GM21381 (cell line): ENCODE measurements around the gene WDR27.

Experiments used
- ATAC-seq: cut with Tn5 transposase; IDR thresholded peaks from one replicate; pipeline ENCODE4 v1.9.1; 2021; ENCODE audit warnings: mild to moderate bottlenecking, moderate library complexity; ENCODE audit not compliant: unreplicated experiment

Gene WDR27

DNA sequence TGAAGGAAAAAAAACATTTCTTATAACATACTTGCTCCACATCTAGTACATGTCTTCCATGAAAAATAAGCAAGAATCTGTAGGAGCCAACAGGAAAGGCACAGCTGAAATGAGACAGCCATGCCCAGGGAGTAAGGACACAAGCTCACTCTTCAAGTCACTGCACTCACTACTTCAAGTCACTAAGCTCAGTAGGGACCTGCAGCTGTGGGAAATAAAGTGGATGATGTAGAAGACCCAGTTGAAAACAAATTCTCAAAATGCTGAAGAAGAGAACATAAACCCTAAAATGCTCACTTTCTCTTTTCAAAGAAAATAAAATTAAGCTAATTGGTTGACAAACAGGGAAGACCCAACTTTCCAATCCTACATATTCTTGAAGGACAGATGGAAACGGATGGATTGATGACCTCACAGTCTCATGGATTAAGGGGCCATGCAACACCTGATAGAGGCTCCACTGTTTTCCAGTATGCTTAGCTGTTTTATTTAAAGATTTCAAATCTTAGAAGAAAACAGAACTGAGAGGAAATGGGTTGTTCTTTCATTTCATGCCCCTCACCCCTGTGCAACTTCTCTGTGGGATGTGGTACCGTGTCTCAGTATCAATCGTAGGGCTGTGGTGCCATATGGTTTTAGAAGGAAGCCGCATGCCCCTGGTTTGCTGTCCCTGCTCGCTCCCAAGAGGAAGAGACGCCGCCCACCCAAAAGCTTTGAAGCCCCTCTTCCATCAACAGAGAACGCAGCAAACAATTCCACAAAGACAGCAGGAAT lies 133.3 kb downstream of the WDR27 start:
- ATAC-seq = peak; percentile 78

DNA sequence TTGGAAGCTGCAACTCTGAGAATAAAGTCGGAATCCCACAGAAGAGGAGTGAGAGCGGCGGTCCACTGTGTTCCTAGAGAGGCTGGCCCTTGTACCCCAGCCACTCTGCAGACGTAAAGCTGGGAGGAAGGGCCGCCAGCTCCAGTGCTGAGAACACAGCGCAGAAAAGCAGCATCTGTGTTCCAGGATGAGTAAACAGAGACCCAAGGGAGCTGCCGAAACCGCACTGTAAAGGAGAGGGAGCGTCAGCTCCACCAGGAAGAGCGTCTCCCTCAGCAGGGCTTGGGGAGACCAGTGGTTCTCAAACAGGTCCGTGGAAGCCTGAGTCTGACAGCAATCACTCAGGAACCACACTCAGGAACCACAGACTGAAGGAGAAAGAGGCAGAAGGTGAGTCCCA lies 134.0 kb downstream of the WDR27 start:
- no peak for ATAC-seq

DNA sequence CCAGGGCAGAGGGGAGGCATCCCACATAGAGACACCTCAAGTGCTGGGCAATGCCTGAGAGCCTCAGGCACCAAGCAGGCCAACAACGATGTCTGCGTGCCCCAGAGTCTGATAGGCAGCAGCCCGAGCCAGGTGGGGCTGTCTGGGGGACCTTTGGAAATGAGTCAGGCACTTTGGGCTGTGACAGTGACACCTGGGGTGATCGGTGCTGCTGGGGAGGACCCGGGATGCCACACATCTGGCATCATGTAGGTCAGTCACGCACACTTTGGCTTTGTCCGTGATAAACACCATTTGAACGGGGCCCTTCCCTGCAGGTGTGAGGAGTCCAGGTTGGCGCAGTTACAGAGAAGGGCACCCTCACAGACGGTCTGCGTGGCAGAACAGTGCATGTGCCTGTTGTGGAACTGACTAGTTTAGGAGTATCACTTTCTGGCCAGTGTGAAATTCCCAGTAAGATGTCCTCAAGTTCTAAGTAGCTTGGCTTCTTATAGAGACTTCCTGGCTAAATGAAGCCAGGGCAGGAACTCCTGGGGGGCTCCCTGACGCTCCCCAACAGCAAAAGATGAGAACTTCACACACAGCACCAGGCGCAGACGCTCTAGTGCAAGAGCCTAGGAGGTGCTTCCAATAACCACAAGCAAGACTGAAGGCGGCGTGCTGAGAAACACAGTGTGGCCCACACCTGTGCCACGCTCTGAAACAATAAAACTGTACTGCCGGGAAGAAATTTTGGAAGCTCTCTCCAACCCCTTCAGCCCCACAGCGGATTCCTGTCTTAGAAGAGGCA lies 134.7 kb downstream of the WDR27 start:
- no peak for ATAC-seq

DNA sequence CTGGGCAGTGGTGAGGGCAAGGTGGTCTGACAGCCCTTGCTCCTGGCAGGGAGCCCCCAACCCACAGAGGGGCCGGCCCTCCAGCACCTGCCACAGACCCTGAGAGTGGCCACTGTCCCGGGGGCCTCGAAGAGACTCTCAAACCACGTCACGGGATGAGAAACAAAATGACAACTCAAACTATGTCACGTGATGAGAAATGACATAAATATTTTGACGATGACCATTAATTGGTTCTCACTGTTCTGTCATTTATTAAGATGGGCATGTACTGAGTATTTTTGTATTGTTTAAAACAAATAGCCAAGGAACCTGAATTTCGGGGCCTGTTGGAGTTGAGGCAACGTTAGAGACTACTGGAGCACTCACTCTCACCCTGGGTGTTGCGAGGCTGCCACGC lies 135.5 kb downstream of the WDR27 start:
- ATAC-seq = no peak

DNA sequence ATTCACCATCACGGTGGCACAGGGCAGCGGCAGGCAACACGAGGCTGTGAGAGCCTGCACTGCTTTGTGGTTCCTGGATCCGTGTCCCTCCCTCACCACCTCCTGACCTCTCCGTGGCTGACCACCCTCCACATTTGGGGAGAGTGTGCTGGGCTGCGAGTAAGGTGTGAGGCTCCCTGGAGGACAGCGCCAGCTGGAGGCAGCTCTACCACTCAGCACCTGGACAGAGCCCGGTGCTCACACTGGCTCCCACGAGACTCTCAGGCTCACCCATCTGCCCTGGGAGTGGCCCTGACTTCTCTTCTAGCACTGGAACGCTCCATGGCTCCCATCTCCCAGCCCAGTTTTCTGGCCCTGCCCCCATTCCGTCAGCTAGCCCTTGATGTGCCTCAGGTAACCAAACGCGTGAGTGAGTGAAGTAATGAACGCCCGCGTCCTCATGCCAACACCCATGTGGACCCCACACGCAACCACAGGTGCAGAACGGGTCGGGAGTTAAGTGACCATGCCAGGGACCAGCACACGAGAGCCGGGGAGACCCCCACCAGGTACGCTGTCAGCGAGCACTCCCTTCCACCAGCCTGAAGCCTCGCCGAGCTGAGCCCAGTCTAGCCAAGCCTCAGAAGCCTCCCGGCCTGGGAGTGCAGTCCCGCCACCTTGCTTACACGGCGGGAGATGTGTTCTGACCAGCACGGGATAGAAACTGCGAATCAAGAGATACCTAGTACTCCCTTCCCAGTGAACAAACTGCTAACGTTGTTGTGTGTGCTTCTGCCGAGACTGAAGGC lies 137.2 kb downstream of the WDR27 start:
- no peak for ATAC-seq

DNA sequence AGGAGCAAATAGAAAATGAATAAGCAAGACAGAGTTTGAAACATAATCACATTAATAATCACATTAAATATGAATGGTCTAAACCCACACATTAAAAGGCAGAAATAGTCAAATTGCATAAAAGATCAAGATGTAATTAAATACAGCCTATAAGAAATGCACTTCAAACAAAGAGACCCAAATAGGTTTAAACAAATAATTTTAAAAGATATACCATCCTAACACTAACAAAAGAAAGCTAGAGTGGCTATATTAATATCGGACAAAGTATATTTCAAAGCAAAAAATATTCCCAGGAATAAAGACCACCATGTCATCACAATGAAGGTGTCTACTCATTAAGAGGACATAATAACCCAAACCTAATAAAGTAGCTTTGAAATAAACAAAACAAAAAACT lies 140.2 kb downstream of the WDR27 start:
- no peak for ATAC-seq

DNA sequence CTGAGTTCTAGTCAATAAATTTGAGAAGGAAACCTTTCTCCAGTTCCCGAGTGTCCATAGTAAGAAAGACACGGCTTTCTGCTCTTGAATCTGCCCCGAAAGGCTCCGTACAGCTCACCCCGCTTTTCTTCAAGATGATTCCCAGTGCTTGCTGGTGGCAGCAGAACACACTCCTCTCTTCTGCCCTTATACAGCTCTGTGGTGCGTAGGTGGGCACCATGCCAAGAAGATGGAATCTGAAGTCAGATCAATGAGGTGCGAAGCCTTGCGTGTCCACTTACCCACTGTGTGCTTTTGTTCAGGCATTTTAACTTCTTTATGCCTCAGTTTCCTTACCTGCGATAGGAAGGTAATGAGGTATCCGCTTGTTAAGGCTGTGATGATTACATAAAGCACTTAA lies 142.2 kb downstream of the WDR27 start:
- no peak for ATAC-seq

DNA sequence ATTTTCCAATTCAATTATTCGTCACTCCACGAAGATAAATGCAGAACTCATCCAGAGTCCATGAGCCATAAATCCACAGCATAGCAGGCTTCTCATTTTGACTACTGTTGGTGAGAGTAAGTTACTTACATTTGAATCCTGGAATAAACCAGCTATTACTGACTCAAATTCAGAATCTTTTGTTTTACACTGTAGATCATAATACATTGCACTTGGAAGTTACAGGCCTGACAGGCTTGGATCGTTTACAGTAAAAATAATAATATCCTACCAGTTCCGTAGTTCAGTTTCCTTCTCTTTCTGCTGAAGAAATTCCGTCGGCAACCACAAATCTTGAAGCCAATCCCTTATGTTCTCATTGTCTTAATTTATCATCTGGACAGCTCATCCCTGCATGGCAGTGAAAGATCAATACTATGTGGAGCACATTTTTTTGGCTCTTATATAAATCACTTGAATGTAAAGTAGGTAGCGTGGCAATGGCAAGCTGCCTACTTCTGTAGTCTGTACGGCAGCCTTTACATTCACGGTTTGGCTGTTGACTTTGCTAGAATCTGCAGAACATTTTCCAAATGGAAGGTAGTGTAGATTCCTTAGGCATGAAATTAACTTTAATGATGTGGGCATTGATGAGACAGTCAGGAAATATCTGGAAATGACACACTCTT lies 142.9 kb downstream of the WDR27 start:
- ATAC-seq = no peak

DNA sequence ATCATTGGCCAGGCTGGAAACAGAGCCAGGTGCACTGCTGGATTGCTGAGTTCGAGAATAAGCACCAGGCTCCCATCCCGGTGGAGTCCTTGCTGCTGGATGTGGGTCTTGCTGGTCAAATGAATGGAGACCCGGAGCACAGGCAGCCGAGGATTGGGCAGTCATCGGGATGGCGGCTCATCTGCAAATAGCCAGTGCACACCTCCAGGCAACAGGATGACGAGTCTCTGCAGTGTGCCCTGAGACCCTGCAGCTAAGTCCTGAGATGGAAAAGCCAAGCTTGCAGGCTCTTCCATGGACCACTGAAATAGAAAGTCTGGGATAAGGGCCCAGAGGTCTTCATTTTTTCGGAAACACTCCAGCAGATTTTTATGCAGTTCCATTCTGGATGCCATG lies 143.5 kb downstream of the WDR27 start:
- no peak for ATAC-seq

DNA sequence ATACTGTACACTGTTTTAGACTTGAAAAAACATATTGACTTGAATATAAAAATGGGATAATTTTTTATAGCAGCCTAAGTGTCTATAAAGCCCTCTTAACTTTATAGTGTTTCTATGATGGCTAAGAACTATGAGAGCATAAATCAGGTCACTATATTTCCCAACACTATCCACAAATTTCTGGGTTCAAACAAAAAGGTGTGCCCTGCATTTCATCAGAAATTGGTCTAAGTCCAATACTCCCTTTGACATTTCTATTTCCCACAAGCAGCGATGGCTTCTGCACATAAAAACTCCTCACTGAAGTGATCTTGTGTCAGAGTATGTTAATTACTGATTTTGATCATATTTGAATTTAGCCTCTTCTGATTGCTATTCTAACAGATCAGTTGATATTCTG lies 143.9 kb downstream of the WDR27 start:
- ATAC-seq = no peak

DNA sequence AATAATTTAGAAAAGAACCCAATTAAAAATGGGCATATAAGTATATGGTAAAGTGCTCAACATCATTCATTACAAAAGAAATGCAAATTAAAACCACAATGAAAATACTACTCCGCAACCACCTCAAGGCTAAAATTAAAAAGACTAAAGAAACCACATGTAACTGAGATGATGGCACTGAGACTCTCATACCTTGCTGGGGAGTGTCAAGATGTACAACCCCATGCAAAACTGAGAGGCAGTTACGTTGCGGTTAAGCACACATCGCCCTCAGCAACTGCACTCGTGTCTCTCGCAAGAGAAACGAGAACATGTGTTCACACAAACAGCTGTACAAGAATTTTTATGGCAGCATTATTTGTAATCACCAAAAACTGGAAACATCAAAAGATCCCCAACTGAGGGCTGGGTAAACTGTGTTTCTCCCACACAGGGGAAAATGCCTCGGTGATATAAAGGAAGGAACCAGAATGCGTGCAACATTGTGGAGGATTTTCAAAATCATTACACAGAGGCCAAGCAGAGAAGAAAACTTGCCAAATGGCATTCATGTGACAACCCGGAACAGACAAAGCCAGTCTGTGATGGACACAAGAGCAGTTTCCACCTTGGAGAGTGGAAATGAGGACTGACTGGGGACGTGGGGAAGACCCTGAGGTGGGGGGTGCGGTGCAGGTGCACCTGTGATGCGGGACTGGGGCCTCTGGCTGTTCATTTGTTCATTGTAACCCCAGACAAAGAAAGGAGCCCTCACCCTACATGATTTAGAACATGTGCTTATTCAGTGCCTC lies 144.9 kb downstream of the WDR27 start:
- ATAC-seq = peak; percentile 100

DNA sequence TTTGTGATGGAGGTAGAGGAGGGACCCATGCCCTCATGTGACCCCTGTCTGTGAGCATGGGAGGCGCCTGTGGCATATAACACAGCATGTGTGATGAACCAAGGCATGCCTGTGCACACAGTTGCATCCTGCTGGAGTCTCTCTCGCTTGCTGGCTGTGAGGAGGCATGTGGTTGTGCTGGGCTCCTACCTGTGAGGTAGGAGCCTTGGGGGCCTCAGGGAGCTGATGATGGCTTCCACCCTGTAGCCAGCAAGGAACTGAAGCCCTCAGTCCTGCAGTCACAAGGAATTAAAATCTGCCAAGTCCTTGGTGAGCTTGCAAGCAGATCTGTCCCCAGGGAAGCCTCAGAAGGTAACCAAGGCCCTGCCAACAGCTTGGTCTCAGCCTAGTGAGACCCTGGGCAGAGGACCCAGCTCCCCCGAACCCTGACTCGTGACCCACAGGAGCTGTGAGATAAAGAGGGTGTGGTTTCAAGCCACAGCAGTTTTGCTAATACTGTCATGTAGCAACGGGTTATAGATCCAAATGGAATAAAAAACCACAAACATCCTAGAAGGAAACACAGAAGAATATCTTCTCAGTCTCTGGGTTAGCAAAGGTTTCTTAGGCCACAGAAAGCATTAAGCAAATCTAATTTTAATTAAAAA lies 145.7 kb downstream of the WDR27 start:
- no peak for ATAC-seq

DNA sequence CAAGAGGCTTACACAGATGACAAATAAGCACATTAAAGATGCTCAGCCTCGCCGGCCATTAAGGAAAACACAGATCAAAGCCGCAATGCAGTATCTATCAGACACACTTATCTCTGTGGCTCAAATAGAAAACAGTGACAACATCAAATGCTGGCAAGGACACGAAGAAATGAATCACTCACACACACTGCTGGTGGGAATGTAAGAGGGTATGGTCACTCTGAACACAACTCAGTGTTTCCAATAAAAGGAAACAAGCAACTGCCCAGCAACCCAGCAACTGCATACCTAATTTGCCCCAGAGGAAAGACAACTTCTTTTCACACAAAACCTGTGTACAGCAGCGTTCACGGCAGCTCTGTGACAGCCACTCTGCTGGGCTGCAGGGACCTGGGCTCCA lies 155.8 kb downstream of the WDR27 start:
- no peak for ATAC-seq

DNA sequence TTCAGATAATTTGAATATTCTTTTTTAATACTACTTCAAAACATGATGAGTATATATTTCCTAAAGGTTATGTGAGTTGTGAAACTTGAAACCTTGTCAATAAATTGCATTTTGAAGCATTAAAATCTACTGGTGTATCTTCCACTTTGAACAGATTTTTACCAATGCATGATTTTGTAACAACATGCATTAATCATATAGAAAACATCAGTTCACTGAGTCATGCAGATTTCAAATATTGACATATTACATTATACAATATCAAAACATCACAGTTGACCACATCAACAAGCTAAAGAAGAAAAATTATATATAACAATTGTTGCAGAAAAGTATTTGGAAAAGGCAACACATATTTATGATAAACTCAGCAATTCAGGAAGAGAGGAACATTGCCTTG lies 158.1 kb downstream of the WDR27 start:
- no peak for ATAC-seq

DNA sequence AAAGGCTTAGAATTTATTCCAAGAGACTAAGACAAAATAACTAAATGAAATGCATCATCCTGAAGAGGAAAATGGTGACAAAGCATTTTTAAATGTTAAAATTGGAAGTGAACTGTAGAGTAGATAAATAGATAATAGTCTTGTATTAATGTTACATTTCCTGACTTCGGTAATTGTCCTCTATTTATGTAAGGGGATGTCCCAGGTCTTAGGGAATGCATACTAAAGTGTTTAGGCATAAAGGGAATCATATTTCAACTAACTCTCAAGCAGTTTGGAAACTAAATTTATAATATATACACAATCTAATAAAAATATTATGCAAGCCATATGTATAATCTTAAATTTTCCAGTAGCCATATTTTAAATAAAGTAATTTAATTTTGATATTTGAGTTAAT lies 159.3 kb downstream of the WDR27 start:
- no peak for ATAC-seq

DNA sequence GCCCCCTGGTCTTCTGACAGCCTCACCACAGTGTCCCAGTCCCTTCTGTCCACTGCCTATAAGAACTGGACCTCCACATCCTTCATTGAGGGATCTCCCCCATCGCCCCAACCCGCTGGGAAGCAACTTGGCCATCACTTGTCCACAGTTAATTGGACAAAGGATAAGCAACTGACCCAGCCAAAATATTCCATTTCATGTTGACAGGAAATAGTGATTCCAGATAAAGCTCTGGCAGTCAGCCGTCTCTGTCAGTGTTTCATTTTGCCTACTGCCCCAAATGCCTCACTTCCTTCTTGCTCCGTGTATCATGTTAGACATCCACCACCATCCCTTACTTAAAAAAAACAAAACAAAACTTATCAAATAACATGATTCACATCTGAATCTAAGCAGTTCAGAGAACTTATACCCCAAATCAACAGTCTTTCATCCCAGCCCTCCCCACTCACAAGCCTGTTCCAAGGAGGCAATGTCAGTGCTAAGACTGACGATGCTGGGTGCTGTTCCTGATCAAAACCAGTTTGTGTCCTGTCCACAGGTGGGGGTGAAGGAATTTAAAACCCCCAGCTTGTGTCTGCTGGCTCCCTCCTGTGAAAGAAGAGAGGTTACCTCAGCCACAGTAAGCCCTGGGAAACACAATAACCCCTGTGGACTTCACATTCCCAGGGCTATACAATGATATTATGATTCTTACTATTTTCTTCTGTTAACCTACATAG lies 162.5 kb downstream of the WDR27 start:
- no peak for ATAC-seq

DNA sequence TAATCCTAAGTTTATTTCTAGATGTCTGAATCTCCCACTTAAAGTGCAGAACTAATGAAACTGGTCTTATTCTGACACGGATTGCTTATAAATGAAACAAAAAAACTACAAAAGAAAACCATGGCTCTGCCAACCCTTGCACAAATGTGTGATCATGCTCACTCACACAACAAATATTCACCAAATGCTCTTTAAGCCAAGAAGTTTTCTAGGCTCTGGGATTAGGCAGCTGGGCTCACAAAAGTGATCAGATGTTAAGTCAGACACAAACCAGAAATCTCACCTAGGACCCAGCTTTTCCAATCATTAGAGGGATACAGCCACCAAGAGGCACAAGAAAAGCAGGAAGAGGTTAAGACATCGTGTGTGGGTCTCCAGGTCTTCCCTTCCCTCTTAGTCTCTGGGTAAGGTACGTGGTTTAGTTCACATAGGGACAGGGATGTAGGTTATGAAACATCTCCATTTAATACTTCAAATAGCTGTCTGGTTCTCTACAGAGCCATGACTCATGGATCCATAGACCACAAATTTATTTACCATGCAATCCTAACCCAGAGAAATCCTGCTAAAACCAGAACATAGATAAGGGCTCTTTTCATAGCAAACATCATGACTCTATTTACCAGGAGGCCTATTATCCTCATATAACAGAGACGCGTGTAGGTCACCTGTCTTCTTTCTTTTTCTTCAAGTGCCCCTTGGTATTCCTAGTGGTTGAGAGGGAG lies 165.2 kb downstream of the WDR27 start:
- ATAC-seq = no peak

DNA sequence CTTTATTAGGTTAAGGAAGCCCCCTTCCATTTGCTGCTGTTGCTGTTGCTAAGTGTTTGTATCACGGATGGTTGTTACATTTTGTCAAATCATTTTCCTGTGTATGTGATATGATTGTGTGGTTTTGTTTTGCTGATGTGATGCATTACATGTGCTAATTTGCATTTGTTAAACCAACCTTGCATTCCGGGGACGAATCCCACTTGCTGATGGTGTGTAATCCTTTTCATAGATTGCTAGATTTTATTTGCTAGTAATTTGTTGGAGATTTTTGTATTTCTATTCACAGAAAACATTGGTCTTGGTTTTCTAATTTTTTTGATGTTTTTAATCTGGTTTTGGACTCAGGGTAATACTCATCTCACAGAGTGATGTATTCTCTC lies 167.8 kb downstream of the WDR27 start:
- no peak for ATAC-seq
